Measurements from ENCODE around the gene SERTM1. TPM values are rescaled to one million over a fixed set of nuclear protein-coding genes. Genes with fewer than 3 reads are reported as not detected.
A peak's percentile ranks its signal among the peaks of the same experiment; 100 is the strongest.

SERTM1 gene
- total RNA-seq (ENCODE audit: low replicate concordance), result under 0.01 and 0.25 TPM in 2 replicates

- peak; percentile 16 for DNase-seq (ENCODE audit: low read depth)
- peak within 1 kb of the TSS; percentile 38 for H3K4me3 ChIP-seq (ENCODE audit: low read depth, low read length)
- TF ChIP-seq, protein P1, sequence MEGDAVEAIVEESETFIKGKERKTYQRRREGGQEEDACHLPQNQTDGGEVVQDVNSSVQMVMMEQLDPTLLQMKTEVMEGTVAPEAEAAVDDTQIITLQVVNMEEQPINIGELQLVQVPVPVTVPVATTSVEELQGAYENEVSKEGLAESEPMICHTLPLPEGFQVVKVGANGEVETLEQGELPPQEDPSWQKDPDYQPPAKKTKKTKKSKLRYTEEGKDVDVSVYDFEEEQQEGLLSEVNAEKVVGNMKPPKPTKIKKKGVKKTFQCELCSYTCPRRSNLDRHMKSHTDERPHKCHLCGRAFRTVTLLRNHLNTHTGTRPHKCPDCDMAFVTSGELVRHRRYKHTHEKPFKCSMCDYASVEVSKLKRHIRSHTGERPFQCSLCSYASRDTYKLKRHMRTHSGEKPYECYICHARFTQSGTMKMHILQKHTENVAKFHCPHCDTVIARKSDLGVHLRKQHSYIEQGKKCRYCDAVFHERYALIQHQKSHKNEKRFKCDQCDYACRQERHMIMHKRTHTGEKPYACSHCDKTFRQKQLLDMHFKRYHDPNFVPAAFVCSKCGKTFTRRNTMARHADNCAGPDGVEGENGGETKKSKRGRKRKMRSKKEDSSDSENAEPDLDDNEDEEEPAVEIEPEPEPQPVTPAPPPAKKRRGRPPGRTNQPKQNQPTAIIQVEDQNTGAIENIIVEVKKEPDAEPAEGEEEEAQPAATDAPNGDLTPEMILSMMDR (IDR thresholded peaks at IDR 0.05; ENCODE audit: insufficient read depth, low read length), result no peak
Observed at GRCh38 chr13:36673838-36674326, at the start of gene SERTM1. SERTM1 (plus strand) TSS chr13:36674020; CDS start chr13:36695079, 21,059 bp downstream.

DNA sequence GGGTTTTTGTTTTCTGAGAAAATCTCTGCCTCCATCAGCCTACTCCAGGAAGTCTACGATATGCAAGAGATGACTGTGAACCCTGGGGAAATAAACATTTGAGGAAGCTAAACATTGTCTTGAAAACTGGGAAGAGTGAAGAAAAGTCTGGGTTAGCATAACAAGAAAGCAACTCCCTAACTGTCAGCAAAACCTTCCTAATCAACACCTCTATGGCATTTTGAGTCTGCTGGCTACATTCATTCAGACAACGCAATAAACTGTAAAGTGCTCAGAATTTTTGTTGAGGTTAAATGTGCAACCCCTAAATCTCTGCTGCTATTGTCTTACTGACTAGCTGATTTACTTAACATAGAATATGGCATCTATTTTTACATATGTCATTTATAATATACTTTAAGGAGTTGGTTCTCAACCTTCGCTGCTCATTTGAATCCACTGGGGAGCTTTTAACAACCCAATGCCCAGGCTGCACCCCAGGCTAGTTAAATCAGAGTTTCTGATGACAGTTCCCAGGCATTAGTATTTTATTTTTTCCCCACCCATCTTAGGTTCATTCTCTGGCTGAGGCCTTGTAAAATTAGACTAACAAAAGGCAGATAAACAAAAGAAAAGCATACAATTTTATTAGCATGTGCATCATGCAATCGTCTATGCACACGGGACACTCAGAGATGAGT is 45.3 kb upstream of the SERTM1 start:
- H3K4me3 ChIP-seq (ENCODE audit: low read depth, low read length), result no peak overlapping the region
- TF ChIP-seq, protein P1 (IDR thresholded peaks at IDR 0.05; ENCODE audit: insufficient read depth, low read length), result no peak
- DNase-seq (ENCODE audit: low read depth), result no peak

DNA sequence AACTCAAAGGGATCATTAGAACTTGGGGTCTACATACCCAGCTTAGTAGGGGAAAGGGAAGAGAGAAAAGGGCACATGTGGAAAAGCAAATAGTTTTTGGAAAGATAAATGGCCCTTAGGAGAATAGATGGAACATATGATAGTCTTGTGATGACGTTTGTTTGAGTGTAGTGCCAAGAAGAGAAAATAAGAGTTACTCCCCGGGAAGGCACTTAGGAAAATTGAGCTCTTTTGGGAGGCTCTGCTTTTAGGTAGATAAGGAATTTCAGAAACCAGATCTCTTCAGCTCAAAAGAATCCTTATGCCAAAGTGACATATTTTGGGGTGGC is 44.8 kb upstream of the SERTM1 start:
- TF ChIP-seq, protein P1 (IDR thresholded peaks at IDR 0.05; ENCODE audit: insufficient read depth, low read length), result no peak
- no peak overlapping the region for H3K4me3 ChIP-seq (ENCODE audit: low read depth, low read length)
- DNase-seq (ENCODE audit: low read depth), result no peak

- H3K4me3 ChIP-seq (ENCODE audit: low read depth, low read length), result no peak overlapping the region
- no peak for DNase-seq (ENCODE audit: low read depth)
- TF ChIP-seq, protein P1 (IDR thresholded peaks at IDR 0.05; ENCODE audit: insufficient read depth, low read length), result no peak
Observed at GRCh38 chr13:36630181-36630803, 43.5 kb upstream of the SERTM1 start.

GRCh38 chr13:36639610-36640009 is 34.2 kb upstream of the SERTM1 start:
- TF ChIP-seq, protein P1 (IDR thresholded peaks at IDR 0.05; ENCODE audit: insufficient read depth, low read length), result no peak
- H3K4me3 ChIP-seq (ENCODE audit: low read depth, low read length), result no peak overlapping the region
- no peak for DNase-seq (ENCODE audit: low read depth)

GRCh38 chr13:36650611-36651010 is 23.2 kb upstream of the SERTM1 start:
- TF ChIP-seq, protein P1 (IDR thresholded peaks at IDR 0.05; ENCODE audit: insufficient read depth, low read length), result no peak
- H3K4me3 ChIP-seq (ENCODE audit: low read depth, low read length), result no peak overlapping the region
- DNase-seq (ENCODE audit: low read depth), result no peak

Data from fibroblast of the aortic adventitia (primary cell).